Stimulated activated CD8-positive, alpha-beta memory T cell treated with anti-CD3 and anti-CD28 coated beads, Interleukin-12 subunit alpha, Interleukin-12 subunit beta, amount 100 ng/mL, for 24 hours (primary cell): ENCODE data around the gene TMEM250.

ENCODE experiments used
- DNase-seq: peaks from one replicate; pipeline ENCODE4 v3.0.0-alpha.2; 2020; ENCODE audit errors: extremely low read depth

The TMEM250 gene

GRCh38 chr9:136132512-136133050, 13.9 kb upstream of the TMEM250 start:
- DNase-seq: no peak

DNA sequence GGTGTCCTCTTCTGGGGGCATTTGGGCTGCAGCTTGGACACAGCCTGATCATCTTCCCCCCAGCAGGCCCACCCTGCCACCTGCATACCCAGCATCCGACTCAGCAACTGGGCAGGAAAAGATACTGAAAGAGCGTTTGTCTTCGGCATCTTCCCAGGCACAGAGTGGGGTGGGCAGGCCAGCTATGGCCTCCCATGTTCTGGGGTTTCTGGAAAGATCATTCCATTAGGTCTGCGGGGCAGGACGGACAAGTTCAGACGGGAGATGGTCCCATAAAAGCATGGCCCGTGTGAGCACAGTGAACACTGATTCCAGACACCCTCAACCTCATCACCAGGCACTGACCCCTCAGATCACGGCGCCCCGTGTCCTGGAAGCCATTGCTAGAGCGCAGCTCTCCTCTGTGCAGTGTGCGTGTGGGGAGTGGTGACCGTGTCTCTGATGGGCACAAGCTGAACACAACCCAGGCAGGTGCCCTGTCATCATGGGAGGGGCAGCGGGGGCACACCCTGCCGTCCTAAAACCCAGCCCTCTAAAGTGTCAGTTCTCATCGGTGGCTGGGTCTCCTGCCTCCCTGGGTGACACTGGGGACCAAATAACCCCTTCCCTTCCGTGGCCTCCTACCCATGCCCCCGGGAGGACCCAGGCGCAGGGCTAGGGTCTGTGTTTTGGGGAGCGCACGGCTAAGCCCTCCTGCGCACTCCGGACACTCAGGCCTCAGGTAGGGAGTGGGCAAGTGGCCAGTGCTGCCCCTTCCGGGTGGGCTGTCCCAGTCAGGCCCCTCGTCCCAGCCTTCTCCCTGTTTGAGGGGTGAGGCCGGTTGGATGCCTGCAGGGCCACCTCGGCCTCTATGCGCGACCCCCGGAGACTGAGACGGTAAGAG, 13.2 kb upstream of the TMEM250 start:
- no peak for DNase-seq

GRCh38 chr9:136129176-136129575, 10.5 kb upstream of the TMEM250 start:
- DNase-seq: no peak

DNA sequence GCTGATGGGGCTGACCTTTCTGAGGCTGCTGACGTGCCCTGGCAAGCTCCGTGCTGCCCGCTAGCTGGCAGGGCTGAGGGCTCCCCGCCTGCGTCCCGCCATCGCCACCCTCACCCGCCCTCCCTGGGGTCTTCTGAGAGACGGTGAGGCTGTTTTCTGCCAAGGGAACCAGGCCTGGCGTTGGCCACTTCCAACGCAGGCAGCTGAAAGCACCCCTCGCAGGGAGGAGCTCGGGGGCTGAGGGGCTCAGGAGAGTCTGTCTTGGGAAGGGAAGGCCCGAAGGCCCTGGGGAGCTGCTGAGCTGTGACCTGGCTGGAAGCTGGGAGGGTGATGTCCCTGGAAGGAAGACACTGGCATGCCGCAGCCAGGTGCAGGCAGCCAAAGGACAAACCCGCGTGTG, 9.8 kb upstream of the TMEM250 start:
- DNase-seq: no peak

DNA sequence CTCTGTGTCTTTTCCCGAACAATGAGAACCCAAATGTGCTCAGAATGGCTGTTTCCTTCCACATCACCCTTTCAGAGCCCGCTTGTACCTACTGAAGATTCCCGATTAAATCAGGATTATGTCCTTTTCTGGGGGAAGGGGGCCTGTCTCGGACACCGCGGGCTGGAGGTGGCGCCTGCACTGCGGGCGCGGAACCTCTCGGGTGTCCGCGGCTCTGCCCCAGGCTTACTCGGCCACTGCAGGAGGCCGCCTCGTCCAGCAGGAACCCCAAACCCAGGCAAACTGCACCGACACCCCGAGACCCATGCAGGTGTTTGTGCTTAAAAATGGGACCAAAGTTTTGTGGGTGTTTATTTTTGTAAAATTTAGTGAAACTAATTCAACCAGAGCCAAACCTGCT, 8.6 kb upstream of the TMEM250 start:
- DNase-seq: no peak

- DNase-seq: no peak
These were observed 6.5 kb upstream of the TMEM250 start for GRCh38 chr9:136124976-136125692.

- DNase-seq: no peak
These were observed 4.0 kb upstream of the TMEM250 start for GRCh38 chr9:136122425-136123383.

DNA sequence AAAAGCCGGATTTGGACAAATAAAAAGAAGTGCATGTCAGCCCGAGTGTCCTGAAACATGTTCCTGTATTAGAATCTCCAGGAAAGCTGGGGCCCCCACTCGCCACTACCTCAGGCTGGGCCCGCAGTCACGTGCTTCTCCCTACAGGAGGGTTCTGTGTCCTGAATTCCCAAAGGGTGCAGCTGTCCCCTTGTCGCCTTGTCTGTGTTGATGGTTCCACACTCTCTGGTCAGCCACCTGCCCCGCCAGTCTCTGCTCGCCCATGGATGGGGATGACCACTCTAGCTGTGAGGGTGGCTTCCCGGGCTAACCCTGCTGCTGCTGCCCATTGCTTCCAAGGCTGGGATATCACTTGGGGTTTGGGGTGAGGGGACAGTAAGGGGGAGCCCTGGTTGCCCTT, 3.1 kb upstream of the TMEM250 start:
- no peak for DNase-seq

DNA sequence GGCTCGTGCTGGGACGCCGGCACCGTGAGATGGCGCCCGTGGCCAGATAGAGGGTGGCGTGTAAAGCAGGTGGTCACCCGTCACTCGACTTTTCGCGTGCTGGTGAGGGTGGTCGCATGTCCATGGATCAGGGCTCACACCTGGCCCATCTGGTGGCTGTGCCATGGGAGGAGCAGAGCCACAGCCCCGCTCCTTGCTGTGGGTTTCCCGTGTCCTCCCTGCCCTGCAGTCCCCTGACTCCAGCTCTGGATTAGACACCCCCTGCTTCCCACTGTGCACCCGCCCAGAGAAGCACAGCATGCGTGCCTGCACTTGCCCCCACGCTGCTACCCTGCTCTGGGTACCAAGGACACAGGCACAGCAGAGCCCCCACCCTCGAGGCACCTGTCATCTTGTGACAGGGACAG, 1.8 kb upstream of the TMEM250 start:
- DNase-seq: no peak

- DNase-seq: no peak
These were observed 1.3 kb upstream of the TMEM250 start for GRCh38 chr9:136119883-136120393.

DNA sequence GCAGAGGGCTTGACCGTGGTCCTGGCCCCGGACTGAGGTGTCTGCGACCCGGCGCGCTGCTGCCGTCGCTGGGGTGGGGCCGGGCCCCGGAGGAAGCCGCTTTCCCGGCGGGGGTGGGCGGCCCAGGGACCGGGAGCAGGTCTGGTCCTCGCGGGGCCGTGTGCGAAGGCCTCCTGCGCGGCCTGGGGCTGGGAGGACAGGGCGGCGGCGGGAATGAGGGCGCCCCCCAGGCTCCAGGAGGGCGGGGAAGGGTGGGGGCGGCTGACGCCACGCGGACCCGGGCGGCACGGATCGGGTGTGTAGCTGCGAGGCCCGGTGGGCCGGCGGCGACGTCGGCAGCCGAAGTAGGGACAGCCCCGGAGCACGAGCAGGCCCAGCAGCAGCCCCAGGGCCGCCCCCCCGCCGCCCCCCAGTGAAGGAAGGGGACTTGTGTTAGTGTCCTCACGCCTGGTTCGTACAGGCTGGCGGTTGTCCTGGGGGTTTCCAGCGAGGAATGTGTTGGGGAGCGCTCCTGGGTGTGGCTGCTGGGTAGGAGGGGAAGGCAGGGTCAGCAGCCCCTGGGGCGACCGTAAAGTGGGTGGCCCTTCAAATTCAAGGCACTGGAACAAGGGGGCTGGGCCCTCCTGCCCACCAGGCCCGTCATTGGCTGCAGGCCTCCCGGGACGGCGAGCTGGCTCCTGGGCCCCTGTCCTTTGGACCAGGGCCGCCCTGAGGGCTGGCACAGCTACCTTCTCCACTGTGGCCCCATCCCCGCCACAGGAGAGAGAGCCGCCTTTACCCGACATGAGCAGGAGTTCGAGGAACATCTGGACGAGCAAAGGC, 597 bp upstream of the TMEM250 start:
- no peak for DNase-seq

GRCh38 chr9:136117916-136118319, 757 bp downstream of the TMEM250 start:
- DNase-seq: no peak

GRCh38 chr9:136117291-136117915, 1.3 kb downstream of the TMEM250 start:
- no peak for DNase-seq

GRCh38 chr9:136116360-136117098, 2.1 kb downstream of the TMEM250 start:
- DNase-seq: no peak

DNA sequence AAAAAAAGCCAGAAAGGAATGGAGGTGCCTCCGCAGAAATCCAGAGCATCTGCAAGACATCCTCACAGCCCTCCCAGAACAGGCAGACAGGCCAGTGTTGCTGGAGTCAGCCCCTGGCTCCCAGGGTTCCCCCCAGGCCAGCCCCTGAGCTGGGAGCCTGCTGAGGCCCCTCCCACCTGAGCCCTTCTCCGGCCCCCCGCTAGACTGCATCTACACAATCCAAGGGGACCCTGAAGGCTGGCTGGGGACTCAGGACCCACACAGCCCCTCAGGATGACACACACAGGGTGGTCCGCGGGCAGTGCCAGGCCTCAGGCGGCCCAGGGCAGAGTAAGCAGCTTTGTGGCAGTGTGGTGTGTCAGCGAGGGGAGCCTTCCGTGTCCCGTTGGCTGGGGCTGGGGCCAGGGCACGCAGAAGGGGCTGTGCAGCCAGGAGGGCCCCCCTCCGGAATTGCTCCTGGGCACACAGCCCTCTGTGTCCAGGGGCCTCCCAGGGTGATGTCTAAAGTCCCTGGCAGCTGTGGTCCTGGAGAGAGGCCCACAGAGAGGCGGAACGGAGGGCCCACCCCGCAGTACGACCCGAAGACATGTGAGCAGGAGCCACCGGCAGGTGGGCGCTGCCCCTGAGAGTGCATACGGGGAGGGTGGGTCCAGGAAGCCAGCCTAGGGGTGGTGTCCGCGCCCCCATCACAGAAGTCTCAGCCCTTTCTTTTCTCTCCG, 2.9 kb downstream of the TMEM250 start:
- no peak for DNase-seq

- no peak for DNase-seq
These were observed 3.5 kb downstream of the TMEM250 start for GRCh38 chr9:136115206-136115605.

DNA sequence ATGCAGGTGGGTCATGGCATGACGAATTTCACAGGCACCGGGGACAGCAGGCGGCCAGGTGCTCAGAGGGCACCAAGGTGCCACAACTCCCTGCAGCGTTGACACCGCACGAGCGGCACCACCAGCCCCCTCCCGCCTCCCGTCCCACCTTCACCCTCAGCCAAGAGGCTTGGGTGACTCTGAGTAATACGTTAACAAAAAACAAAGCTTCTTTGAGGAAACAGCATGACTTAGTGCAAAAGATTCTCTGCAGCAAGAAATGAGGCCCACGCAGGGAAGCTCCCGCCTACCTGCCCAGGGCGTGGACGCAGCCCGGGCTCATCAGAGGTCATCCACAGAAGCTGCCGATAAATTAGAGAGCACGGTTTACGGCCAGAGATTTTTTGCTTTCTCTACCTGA, 4.1 kb downstream of the TMEM250 start:
- DNase-seq: no peak

DNA sequence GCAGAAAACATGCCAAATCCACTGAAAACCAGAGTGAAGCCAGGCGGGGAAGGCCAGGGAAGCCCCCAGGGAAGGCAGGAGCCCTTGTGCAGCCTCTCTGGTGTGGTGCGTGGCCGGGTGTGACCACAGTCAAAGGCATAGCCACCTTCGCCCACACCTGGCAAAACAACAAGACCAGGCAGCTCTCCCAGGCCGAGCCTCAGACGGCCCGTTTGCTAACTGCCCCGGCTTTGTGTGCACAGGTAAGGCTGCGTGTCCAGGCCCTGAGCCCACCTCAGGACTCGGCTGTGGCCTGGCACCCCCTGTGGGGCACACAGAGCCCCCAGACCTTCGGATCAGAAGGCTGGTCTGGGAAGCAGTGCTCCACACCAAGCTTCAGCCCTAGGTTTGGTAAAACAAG, 6.1 kb downstream of the TMEM250 start:
- no peak for DNase-seq

GRCh38 chr9:136111910-136112309, 6.8 kb downstream of the TMEM250 start:
- DNase-seq: no peak
